ENCODE data around the gene SOCS3.
"Not testable (repeated sequence)": the region's sequence is repeated elsewhere in the genome, so short reads cannot be mapped to it uniquely, and the experiment has no call there.

SOCS3 gene

GRCh38 chr17:78335209-78335608 is 24.7 kb downstream of the SOCS3 start (continued):
- TF ChIP-seq INSM2 (tag by site-specific recombination; IDR thresholded peaks at IDR 0.05) (no peak), ZBTB7A (tag by site-specific recombination; IDR thresholded peaks at IDR 0.05; ENCODE audit: low read depth) (no peak), ZBTB21 (tag by site-specific recombination; IDR thresholded peaks at IDR 0.05) (no peak), KLF1 (tag by site-specific recombination; IDR thresholded peaks at IDR 0.05) (no peak)

- no peak for TF ChIP-seq ZNF23 (tag by site-specific recombination; IDR thresholded peaks at IDR 0.05; ENCODE audit: borderline replicate concordance)
- TF ChIP-seq ZNF223 (tag by site-specific recombination; IDR thresholded peaks at IDR 0.05): no peak
- no peak for TF ChIP-seq ZNF777 (tag by site-specific recombination; IDR thresholded peaks at IDR 0.05; ENCODE audit: borderline replicate concordance)
- TF ChIP-seq ELK4 (IDR thresholded peaks at IDR 0.05; ENCODE audit: borderline replicate concordance, low read depth, low read length): no peak
- no peak for TF ChIP-seq ZNF473 (tag by site-specific recombination; IDR thresholded peaks at IDR 0.05)
- TF ChIP-seq ZNF549 (tag by site-specific recombination; IDR thresholded peaks at IDR 0.05): no peak
- no peak for TF ChIP-seq ZNF785 (tag by site-specific recombination; IDR thresholded peaks at IDR 0.05)
- no peak for TF ChIP-seq ZNF645 (tag by site-specific recombination; IDR thresholded peaks at IDR 0.05)
- TF ChIP-seq ZNF791 (tag by site-specific recombination; IDR thresholded peaks at IDR 0.05): no peak
- TF ChIP-seq AEBP2 (tag by site-specific recombination; IDR thresholded peaks at IDR 0.05; ENCODE audit: borderline replicate concordance): no peak
- no peak for TF ChIP-seq ZNF654 (tag by site-specific recombination; IDR thresholded peaks at IDR 0.05; ENCODE audit: low read depth)
- TF ChIP-seq KLF9 (tag by site-specific recombination; IDR thresholded peaks at IDR 0.05; ENCODE audit: low read depth): no peak
- no peak for TF ChIP-seq ZNF133 (tag by site-specific recombination; IDR thresholded peaks at IDR 0.05)
- Histone ChIP-seq H3K9me3 (ENCODE audit: control insufficient read depth, insufficient read depth, low read depth, low read length) (no peaks in the 10 kb centered on the region), H3K36me3 (ENCODE audit: control insufficient read depth in 2 of 2, insufficient read depth in 1 of 2, low read length in 2 of 2) (no peaks in the 10 kb centered on the region), H3K4me3 (ENCODE audit: low read depth, low read length) (no peak overlapping the region), H3K4me1 (ENCODE audit: control insufficient read depth, insufficient read depth, low read length) (peaks cover 4% of the 10 kb centered on the region; the same call in 1 of the 2 replicates), H3K27ac (ENCODE audit: extremely low read depth, low read depth, low read length) (no peak overlapping the region)
- ChIA-PET POLR2A (no interaction called here), CTCF (no interaction called here)
These were observed 26.9 kb downstream of the SOCS3 start for GRCh38 chr17:78332991-78333390.

DNA sequence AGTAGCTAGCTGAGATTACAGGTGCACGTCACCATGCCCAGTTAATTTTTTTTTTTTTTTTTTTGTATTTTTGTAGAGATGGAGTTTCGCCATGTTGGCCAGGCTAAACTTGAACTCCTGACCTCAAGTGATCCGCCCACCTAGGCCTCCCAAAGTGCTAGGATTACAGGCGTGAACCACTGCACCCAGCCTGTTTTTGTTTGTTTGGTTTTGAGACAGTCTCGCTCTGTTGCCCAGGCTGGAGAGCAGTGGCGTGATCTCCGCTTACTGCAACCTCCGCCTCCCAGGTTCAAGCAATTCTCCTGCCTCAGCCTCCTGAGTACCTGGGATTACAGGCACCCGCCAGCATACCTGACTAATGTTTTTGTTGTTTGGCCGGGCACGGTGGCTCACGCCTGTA is 28.5 kb downstream of the SOCS3 start:
- H3K4me3 ChIP-seq (ENCODE audit: low read depth, low read length); CTCF ChIA-PET; H3K9me3 ChIP-seq (ENCODE audit: control insufficient read depth, insufficient read depth, low read depth, low read length); H3K27ac ChIP-seq (ENCODE audit: extremely low read depth, low read depth, low read length); H3K36me3 ChIP-seq (ENCODE audit: control insufficient read depth in 2 of 2, insufficient read depth in 1 of 2, low read length in 2 of 2); POLR2A ChIA-PET; H3K4me1 ChIP-seq (ENCODE audit: control insufficient read depth, insufficient read depth, low read length): not testable (repeated sequence)
